HUDEP-2 (cell line): ENCODE data around the gene GALK1.

Source experiments
- DNase-seq, 76 experiments: peaks; one replicate each; lab custom pipeline; 2025; ENCODE audit not compliant: unreplicated experiment in 76 of 76; lab: John Stamatoyannopoulos, UW

The GALK1 gene

DNA sequence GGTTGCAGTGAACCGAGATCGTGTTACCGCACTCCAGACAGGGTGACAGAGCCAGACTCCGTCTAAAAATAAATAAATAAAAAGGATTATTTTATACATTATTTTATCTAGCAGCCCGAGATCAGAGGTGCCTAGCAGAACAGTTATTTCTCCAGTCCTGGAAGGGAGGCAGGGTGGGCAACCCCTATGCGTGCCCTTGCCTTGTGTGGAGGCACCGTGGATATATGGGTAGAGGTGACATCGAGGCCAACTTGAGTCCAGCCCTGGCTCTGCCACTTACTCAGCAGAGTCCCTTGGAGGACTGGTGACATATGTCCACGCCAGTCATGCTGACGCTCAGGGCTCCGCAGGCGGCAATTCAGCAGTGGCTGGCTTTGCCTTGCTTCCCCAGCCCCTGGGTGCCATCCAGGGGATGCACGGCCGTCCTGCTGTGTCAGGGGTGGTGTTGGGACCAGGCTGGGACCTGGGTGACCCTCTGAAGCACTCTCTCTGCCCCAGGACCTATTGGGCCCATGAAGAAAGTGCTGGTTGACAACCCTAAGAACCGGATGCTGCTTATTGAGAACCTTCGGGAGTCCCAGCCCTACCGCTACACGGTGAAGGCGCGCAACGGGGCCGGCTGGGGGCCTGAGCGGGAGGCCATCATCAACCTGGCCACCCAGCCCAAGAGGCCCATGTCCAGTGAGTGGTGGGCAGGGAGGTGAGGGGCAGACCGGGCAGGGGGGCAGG lies 13.2 kb downstream of the GALK1 start:
- no peak for DNase-seq

DNA sequence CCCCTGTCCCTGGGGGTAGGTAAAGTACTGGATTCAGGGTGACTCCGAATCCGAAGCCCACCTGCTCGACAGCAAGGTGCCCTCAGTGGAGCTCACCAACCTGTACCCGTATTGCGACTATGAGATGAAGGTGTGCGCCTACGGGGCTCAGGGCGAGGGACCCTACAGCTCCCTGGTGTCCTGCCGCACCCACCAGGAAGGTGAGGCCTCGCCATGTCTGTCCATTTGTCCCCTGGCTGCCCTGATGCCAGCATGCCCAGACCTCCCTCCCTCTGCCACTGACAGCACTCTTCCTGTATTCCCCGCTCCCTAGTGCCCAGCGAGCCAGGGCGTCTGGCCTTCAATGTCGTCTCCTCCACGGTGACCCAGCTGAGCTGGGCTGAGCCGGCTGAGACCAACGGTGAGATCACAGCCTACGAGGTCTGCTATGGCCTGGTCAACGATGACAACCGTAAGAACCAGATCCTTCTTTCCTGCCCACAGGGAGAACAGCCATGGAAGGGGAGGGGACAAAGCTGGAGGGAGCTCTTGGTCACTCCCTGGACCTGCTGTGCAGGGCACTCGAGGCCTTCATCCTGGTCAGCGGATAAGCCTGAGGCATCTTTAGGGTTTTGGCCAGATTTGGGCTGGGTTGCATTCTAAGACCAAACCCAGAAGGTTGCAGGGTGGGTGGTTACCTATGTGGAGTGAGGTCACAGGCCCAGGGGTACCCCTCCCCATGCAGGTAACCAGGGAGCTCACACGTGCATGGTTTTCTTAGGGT lies 14.2 kb downstream of the GALK1 start:
- DNase-seq, result no peak

DNA sequence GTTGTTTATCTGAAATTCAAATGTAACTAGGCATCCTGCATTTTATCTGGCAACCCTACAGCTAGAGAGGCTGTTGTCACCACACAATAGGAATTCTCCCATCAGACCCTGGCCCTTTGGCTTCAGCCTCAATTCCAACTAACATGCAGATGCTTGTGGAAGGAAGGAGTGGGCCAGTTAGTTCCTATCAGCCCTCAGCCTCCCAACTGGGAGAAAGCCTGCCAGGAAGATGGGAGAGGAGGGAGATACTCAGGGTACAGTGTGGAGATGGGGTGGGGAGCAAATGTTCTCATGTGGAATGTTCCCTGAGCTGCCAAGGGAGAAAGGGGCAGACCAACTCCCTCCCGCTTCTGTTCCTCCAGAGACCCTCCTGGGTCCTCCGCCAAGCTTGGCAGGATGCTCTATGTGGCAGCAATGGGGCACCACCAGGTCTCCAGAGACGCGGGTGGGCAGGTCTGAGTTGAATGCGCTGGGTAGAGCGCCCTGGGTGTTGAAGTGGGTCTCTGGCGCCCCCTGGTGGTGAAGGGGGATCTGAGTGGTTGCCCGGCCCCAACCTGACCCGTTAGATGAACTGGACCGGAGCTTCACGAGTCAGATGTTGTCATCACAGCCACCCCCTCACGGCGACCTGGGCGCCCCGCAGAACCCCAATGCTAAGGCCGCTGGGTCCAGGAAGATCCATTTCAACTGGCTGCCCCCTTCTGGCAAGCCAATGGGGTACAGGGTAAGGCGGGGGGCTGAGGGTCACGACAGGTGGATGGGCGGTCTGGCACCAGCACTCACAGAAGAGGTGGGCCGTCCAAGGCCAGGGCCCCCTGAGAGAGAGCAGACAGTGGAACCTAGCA lies 15.2 kb downstream of the GALK1 start:
- DNase-seq, result peak in 67 of 76 experiments; percentile 8 to 91 (median 72)

DNA sequence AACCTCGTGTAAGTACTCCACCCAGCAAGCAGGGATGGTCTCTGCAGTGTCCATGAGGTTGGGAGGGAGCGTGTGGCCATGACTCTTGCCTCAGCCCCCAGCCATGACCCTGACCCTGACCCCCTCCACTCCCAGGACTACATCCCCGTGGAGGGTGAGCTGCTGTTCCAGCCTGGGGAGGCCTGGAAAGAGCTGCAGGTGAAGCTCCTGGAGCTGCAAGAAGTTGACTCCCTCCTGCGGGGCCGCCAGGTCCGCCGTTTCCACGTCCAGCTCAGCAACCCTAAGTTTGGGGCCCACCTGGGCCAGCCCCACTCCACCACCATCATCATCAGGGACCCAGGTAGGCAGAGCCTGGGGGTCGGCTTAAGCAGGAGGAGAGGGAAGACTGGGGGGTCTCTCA lies 16.3 kb downstream of the GALK1 start:
- DNase-seq, result no peak

DNA sequence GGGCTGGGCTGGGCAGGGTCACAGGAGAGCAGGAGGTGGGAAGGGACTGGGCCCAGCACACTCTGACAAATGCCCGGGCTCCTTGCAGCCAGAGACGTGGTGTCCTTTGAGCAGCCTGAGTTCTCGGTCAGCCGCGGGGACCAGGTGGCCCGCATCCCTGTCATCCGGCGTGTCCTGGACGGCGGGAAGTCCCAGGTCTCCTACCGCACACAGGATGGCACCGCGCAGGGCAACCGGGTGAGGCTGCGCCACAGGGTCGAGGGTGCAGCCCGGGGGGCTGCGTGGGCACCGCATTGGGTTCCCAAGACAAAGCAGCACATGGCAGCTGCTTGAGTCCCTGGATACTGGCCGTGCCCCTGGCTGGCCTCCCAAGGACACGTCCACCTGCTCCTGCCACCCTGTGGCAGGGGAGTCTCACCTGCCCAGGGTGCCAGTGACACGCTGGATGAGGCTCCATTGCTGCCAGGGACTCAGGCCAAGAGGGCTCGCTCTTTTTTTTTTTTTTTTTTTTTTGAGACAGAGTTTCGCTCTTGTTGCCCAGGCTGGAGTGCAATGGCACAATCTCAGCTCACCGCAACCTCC lies 21.3 kb downstream of the GALK1 start:
- no peak for DNase-seq

DNA sequence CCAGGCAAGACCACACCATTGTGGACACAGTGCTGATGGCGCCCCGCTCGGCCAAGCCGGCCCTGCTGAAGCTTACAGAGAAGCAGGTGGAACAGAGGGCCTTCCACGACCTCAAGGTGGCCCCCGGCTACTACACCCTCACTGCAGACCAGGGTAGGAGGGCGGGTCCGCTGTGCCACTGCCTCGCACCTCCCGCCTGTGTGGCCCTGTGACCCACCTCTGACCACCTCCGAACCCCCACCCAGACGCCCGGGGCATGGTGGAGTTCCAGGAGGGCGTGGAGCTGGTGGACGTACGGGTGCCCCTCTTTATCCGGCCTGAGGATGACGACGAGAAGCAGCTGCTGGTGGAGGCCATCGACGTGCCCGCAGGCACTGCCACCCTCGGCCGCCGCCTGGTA lies 22.7 kb downstream of the GALK1 start:
- no peak for DNase-seq

DNA sequence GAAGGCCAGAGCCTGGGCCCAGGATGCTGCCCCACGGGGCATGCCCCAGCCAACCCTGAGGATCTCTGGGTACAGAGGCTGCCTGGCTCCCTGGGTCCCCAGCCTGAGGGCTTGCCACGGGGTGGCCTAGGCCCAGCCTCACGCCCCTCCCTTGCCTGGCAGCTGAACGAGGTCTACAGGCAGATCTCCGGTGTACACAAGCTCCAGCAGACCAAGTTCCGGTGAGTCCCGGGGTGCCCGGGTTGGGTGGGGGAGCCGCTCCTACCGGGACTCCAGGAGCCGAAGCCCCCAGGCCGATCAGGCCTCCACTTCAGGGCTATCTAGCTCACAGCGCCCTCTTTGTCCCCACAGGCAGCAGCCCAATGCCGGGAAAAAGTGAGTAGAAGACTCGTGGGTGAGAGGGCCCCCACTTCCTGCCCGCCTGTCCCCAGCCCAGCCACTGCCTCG lies 24.3 kb downstream of the GALK1 start:
- DNase-seq, result no peak

DNA sequence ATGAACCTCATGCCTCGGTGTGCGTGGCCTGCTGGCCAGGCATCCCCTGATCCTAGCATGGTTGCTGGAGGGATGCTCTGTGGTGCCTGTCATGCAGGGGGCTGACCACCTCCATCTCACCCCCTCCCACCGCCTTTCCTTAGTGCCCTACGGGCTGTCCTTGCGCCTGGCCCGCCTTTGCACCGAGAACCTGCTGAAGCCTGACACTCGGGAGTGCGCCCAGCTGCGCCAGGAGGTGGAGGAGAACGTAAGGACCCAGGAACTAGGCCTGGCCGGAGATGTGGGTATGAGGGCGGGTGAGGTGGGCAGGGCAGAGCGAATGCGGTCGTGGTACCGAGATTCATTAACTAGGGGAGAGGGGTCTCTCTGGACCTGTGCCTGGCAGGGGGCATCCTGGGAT lies 24.8 kb downstream of the GALK1 start:
- no peak for DNase-seq

DNA sequence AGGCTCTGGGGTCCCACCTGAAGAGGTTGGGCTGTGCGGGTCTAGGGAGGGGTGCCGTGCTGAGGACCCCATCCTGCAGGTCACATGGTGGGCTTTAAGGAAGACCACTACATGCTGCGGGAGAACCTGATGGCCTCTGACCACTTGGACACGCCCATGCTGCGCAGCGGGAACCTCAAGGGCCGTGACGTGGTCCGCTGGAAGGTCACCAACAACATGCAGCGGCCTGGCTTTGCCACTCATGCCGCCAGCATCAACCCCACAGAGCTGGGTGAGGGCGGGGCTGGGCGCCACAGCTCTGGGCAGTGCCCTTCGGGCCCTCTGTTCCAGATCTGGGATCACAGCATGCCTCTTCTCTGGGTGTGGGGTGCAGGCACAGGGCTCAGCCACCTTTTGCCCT lies 25.2 kb downstream of the GALK1 start:
- no peak for DNase-seq

DNA sequence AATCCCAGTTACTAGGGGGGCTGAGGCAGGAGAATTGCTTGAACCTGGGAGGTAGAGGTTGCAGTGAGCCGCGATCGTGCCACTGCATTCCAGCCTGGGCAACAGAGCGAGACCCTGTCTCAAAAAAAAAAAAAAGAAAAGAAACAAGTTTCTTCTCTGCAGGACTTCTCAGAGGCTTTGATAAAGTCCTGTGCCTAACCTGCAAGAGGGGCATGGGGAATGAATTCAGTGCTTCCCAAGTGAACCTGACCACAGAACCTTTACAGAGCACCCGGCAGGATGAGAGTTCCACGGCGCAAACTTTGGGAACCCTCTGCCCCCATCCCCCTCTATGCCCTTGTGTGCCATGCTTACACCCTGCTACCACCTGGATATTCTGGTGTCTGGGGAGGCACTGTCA lies 25.8 kb downstream of the GALK1 start:
- no peak for DNase-seq

DNA sequence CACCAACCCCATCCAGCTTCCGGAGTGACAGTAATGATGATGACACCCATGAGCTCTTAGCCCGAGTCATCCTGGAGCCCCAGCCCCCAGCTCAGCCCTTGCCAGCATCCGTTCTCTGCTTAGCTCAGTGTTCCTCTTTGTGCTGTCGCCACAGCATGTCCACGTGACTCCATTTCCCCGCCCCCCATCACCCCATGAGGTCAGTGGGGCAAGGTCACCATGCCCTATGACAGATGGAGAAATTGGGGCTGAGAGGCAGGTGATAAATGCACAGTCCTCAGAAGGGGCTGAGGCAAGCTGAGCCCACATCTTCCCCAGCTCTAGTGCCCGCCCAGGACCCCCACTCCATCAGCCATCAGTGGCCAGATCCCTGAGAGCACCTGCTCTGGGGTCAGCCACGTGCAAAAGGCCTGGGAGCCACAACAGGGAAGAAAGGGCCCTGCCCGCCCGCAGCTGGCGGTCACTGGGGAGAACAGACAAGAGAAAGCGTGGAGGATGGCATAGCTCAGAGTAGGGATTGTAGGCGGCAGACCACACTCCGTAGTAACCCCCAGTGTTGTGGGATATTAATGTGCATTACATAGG lies 26.7 kb downstream of the GALK1 start:
- peak in 17 of 76 experiments; percentile 9 to 72 (median 33) for DNase-seq

DNA sequence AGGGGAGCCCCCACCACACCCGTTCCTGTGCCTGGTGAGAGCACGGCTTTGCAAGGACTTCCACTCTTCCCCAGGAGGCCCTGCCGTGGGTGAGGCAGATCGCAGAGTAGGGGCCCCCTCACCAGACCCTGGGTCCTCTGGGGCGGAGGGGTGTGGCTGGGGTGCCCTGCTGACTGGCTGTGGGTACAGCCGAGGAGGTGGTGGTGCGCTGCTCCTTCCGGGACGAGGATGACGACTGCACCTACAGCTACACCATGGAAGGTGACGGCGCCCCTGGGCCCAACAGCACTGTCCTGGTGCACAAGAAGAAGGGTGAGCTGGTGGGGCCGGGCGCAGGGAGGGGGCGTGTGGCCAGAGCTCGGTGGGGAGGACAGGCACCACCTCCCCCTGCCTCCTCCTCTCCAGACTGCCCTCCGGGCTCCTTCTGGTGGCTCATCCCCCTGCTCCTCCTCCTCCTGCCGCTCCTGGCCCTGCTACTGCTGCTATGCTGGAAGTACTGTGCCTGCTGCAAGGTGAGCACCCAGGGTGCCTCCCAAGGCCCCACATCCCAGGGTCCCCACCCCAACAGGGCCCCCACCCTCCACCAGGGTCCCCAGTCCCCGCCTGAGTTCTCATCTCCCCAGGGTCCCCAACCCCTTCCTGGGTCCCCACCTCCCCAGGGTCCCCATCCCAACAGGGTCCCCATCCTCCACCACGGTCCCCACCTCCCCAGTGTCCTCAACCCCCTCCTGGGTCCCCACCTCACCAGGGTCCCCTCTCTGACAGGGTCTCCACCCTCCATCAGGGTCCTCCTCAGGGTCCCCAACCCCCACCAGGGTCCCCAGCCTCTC lies 27.6 kb downstream of the GALK1 start:
- no peak for DNase-seq

DNA sequence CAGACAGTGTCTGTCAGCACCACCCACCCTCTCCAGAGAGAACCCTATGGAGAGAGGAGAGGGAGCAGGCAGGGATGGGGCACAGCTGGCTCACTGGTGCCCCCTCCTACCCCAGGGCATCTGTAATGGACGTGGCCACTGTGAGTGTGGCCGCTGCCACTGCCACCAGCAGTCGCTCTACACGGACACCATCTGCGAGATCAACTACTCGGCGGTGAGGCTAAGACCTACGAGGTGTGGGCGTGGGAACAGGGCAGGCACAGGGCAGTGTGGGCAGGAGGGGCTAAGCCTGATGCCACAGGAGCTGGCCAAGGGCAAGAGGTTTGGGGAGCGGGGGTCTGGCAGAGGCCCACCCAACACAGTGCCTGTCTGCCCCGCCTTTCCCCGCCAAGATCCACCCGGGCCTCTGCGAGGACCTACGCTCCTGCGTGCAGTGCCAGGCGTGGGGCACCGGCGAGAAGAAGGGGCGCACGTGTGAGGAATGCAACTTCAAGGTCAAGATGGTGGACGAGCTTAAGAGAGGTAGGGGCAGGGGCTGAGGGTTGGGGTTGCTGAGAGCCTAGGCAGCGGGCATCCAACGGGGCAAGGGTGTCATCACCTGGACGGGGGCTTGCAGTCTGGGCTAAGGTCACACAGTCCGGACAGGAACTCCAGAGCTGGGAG lies 28.7 kb downstream of the GALK1 start:
- no peak for DNase-seq

DNA sequence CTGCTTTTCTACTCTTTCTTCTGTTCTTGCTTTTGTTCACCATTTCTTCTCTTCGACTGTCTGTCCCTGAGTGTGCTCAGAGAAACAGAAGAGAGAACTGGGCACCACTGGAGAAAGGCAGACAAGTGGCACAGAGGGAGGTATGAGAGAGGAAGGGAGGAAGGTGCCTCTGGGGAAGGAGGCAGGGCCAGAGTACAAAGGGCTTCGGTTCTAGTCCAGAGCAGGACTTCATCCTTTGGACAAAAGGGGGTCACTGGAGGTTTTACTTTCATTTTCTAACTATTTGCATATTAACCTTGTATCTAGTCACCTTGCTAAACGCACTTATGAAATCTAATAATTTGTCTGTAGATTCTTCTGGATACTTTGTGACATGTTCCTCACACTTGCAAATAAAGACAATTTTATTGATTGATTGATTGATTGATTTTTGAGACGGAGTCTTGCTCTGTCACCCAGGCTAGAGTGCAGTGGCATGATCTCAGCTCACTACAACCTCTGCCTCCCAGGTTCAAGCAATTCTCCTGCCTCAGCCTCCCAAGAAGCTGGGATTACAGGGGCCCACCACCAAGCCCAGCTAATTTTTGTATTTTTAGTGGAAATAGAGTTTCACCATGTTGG lies 30.2 kb downstream of the GALK1 start:
- DNase-seq, result no peak

DNA sequence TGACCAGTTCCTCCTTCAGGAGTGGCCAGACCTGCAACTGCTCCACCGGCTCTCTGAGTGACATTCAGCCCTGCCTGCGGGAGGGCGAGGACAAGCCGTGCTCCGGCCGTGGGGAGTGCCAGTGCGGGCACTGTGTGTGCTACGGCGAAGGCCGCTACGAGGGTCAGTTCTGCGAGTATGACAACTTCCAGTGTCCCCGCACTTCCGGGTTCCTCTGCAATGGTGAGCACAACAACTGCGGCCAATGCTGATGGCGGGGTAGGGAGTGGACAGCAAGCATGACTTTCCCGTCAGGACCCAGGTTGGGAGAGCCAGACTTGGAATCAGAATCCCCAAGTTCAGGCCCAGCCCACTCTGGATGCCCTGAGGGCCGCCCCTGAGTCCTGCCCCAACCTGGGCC lies 31.5 kb downstream of the GALK1 start:
- DNase-seq, result no peak

DNA sequence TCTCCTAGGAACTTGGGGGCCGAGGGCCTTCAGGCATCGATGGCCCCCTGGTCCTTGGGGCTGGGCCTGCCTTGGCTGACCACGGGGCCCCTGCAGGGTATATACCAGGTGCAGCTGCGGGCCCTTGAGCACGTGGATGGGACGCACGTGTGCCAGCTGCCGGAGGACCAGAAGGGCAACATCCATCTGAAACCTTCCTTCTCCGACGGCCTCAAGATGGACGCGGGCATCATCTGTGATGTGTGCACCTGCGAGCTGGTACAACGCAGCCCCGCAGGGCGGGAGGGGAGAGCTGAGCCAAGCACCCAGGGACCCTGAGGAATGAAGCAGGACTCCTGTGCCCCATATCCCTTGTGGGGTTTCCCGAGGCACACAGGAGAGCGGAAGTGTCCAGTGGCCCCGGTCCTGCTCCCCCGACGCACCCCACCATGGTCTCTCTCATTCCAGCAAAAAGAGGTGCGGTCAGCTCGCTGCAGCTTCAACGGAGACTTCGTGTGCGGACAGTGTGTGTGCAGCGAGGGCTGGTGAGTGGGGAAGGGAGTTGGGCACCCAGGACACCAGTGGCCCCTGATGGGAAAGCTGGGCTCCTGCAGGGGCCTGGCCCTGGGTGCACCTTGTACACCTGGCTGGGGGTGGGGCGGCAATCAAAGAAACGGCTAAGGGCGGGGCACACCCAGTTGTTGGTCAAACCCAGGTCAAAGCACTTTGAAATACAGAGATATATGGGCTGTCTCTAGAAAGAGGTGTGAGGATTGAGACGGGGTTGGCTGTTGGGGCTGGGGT lies 33.1 kb downstream of the GALK1 start:
- no peak for DNase-seq

DNA sequence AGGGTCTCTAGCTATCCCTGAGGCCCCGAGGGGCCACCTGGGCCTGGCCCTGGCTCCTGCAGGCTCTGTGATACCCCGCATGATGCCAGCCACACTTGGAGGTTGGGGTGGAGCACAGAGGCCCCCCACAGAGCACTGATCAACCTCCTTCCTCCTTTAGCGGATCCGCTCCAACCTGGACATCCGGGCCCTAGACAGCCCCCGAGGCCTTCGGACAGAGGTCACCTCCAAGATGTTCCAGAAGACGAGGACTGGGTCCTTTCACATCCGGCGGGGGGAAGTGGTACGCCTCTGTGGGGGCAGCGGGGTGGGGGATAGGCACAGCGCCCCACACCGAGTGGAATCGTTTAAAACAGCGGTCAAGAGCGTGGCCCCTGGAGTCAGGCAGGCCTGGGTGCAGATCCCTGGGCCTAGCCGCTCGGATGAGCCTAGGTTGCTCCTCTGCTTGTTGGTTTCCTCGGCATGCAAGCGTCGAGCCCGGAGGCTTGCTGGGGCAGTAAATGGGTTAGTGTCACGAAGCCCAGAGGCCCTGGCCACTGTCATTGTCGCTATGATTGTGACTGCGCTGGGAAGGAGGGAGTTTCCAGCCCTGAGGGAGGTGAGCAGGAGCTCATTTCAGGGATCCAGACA lies 33.8 kb downstream of the GALK1 start:
- no peak for DNase-seq

DNA sequence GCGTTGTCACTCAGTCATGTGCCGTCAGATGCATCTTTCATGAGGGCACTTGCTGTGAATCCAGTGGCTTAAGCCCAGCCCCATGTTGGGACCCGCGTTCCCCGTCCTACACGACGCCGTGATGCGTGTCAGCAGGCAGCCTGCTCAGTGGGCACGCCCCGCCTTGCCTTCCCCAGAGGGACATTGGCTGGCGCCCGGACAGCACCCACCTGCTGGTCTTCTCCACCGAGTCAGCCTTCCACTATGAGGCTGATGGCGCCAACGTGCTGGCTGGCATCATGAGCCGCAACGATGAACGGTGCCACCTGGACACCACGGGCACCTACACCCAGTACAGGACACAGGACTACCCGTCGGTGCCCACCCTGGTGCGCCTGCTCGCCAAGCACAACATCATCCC lies 34.9 kb downstream of the GALK1 start:
- no peak for DNase-seq
